K562 (cell line): ENCODE measurements around the gene POLDIP3. TPM values are rescaled to one million over a fixed set of nuclear protein-coding genes. Genes with fewer than 3 reads are reported as not detected.

Experiments
- ARNT ChIP-seq, 2 experiments: fragments of 450-650 bp; IDR thresholded peaks; 2 replicates each; pipeline ENCODE4 v1.6.1; 2016; ENCODE audit warnings: mild to moderate bottlenecking in 1 of 2
- CBX8 ChIP-seq: fragments of 200-600 bp; sonication (generic); IDR thresholded peaks from 2 replicates; pipeline ENCODE4 v1.6.1; 2012; ENCODE audit warnings: borderline replicate concordance, mixed run types, low read depth, mild to moderate bottlenecking, moderate library complexity, mixed read lengths, low read length, control low read depth, inconsistent platforms; ENCODE audit not compliant: poor library complexity, severe bottlenecking; ENCODE audit errors: extremely low read depth
- HBP1 ChIP-seq: fragments of 450-650 bp; formaldehyde crosslinking; IDR thresholded peaks from 2 replicates; pipeline ENCODE4 v1.4.0; 2022; ENCODE audit warnings: missing genetic modification characterization
- HLTF ChIP-seq: fragments of 450-650 bp; IDR thresholded peaks from 2 replicates; pipeline ENCODE4 v1.6.1; 2016
- HMG20B ChIP-seq: fragments of 250-450 bp; sonication (Bioruptor Pico); IDR thresholded peaks from 2 replicates; pipeline ENCODE4 v1.5.0; 2021; ENCODE audit warnings: mild to moderate bottlenecking
- KDM4B ChIP-seq, 2 experiments: fragments of 450-650 bp in 1 of 2; sonication (generic) in 1 of 2; IDR thresholded peaks; 2 replicates each; pipeline ENCODE4 v1.6.1; 2016 to 2017; ENCODE audit warnings: borderline replicate concordance in 2 of 2, antibody characterized with exemption in 1 of 2, low read depth in 1 of 2, mild to moderate bottlenecking in 1 of 2
- MAFF ChIP-seq: IDR thresholded peaks from 2 replicates; pipeline ENCODE4 v1.6.1; 2012; ENCODE audit warnings: low read length, improper control_type of control experiment
- NFIX ChIP-seq: fragments of 250-450 bp; sonication (Bioruptor Pico); IDR thresholded peaks from 2 replicates; pipeline ENCODE4 v1.4.0; 2020; ENCODE audit warnings: low read depth, mild to moderate bottlenecking, moderate library complexity
- PCBP2 ChIP-seq: fragments of 200-400 bp; formaldehyde crosslinking; IDR thresholded peaks from 2 replicates; pipeline ENCODE4 v1.6.1; 2018; ENCODE audit warnings: low read length, low read depth, mild to moderate bottlenecking, moderate library complexity; ENCODE audit not compliant: poor library complexity, severe bottlenecking
- RHOXF2B ChIP-seq: fragments of 250-450 bp; sonication (Bioruptor Pico); conservative IDR thresholded peaks from 2 replicates; pipeline ENCODE4 v1.5.1; 2021
- SAFB2 ChIP-seq: fragments of 200-400 bp; formaldehyde crosslinking; IDR thresholded peaks from 2 replicates; pipeline ENCODE4 v1.6.1; 2018; ENCODE audit warnings: borderline replicate concordance, low read length, low read depth, moderate library complexity; ENCODE audit not compliant: severe bottlenecking
- SMC3 ChIP-seq: conservative IDR thresholded peaks from 2 replicates; pipeline ENCODE4 v1.6.1; 2011; ENCODE audit warnings: low read depth, low read length, improper control_type of control experiment; ENCODE audit not compliant: insufficient read depth
- TAF7 ChIP-seq: fragments of 450-650 bp; IDR thresholded peaks from 2 replicates; pipeline ENCODE4 v1.6.1; 2016; ENCODE audit warnings: missing genetic modification characterization, missing compliant biosample characterization
- YY1 ChIP-seq, 3 experiments: IDR thresholded peaks; 2 replicates each; pipeline ENCODE4 v1.6.1; 2011; ENCODE audit warnings: low read length in 2 of 3, mild to moderate bottlenecking in 2 of 3, moderate library complexity in 2 of 3, borderline replicate concordance in 1 of 3, control low read depth in 1 of 3, low read depth in 1 of 3; ENCODE audit not compliant: insufficient read depth in 3 of 3, insufficient replicate concordance in 2 of 3, control insufficient read depth in 1 of 3, insufficient read length in 1 of 3; ENCODE audit errors: extremely low read depth in 1 of 3
- ZBTB1 ChIP-seq: sonication (generic); formaldehyde crosslinking; IDR thresholded peaks from 2 replicates; pipeline ENCODE4 v1.8.1; 2023; ENCODE audit warnings: missing genetic modification reagents, low read depth, mild to moderate bottlenecking, borderline replicate concordance
- ZBTB2 ChIP-seq: fragments of 450-650 bp; IDR thresholded peaks from 2 replicates; pipeline ENCODE4 v1.6.1; 2016; ENCODE audit warnings: antibody characterized with exemption
- ZNF232 ChIP-seq: sonication (generic); formaldehyde crosslinking; IDR thresholded peaks from 2 replicates; pipeline ENCODE4 v1.8.0; 2022; ENCODE audit warnings: mild to moderate bottlenecking, missing genetic modification reagents
- ZNF280A ChIP-seq: fragments of 450-650 bp; IDR thresholded peaks from 2 replicates; pipeline ENCODE4 v1.6.1; 2018; ENCODE audit warnings: mild to moderate bottlenecking, low read depth; ENCODE audit not compliant: partially characterized antibody
- ZNF280B ChIP-seq: fragments of 250-450 bp; sonication (Bioruptor Pico); IDR thresholded peaks from 2 replicates; pipeline ENCODE4 v1.5.1; 2021; ENCODE audit warnings: mild to moderate bottlenecking
- polyA plus RNA-seq, 8 experiments: library from polyadenylated mRNA; depleted of rRNA in 4 of 8; stranded (reverse) in 5 of 8; unstranded in 3 of 8; fragments of >200 nt; fragmentation: Nextera tagmentation in 2 of 8; fragmentation: Illumina TruSeq in 1 of 8; extraction: Ambion mirVana in 2 of 8; extraction: Trizol in 1 of 8; gene quantifications; 2 replicates each; pipeline versions ENCODE4 v1.2.1 to v1.2.3, GENCODE V29; 2011 to 2014; ENCODE audit warnings: inconsistent platforms in 1 of 8, missing spikeins in 1 of 8
- total RNA-seq, 7 experiments: library from RNA; depleted of rRNA in 6 of 7; stranded (reverse); fragments of >200 nt in 6 of 7; fragmentation: Illumina TruSeq in 2 of 7; extraction: Trizol in 2 of 7; gene quantifications; 2 replicates each; pipeline versions ENCODE4 v1.2.1 to v1.2.3, GENCODE V29; 2011 to 2021; ENCODE audit warnings: low replicate concordance in 1 of 7

The POLDIP3 gene
- total and polyA plus RNA-seq, 9 of the 15 experiments (the other 6 are each of a cell fraction or from before 2014, with no cell fraction given) = 14.3 to 53.0 (median 26.3) TPM

GRCh38 chr22:42553475-42554361 lies 61.0 kb downstream of the POLDIP3 start, which contains the start of gene SERHL2 (continued):
- TF ChIP-seq ZNF280B (CRISPR knock-in tag) (no peak), KDM4B (IDR thresholded peaks at IDR 0.05; ENCODE audit: borderline replicate concordance in 2 of 2, low read depth in 1 of 2) (peak in 1 of 2 experiments; percentile 49; a peak in 1 of 4 replicates), HMG20B (CRISPR knock-in tag) (no peak), ZBTB2 (no peak), RHOXF2B (CRISPR knock-in tag) (no peak), HLTF (no peak), ZBTB1 (CRISPR knock-in tag) (0 out of 2 replicates have a peak, but pooled peaks have one; percentile 61), ZNF280A (no peak), ZNF232 (CRISPR knock-in tag) (no peak), YY1 (IDR thresholded peaks at IDR 0.05; ENCODE audit: borderline replicate concordance in 1 of 3, control insufficient read depth in 1 of 3, extremely low read depth in 1 of 3, insufficient read depth in 3 of 3, insufficient read length in 1 of 3, insufficient replicate concordance in 2 of 3, low read depth in 1 of 3, low read length in 2 of 3) (peak in 2 of 3 experiments; percentile 43 to 64), PCBP2 (no peak), ARNT (IDR thresholded peaks at IDR 0.05) (no peak), NFIX (CRISPR knock-in tag) (no peak), TAF7 (no peak), CBX8 (no peak), MAFF (no peak), SMC3 (no peak), SAFB2 (no peak), HBP1 (CRISPR knock-in tag) (no peak)
